CD4-positive, alpha-beta T cell (primary cell): Measurements from ENCODE around the gene CEPT1. TPM values are rescaled to one million over a fixed set of nuclear protein-coding genes. Genes with fewer than 3 reads are reported as not detected.
A peak's percentile ranks its signal among the peaks of the same experiment; 100 is the strongest.

Source experiments
- ATAC-seq: fragments of 200-7000 bp; cut with Tn5 transposase; one replicate; pipeline ENCODE4 v1.10.0; 2022; ENCODE audit warnings: mild to moderate bottlenecking; ENCODE audit not compliant: poor library complexity
- CTCF ChIA-PET: fragments of 350-600 bp; sonication (Branson Sonifier 250); formaldehyde crosslinking; loops from one replicate; lab custom pipeline; 2021; ENCODE audit warnings: antibody characterized with exemption, inconsistent platforms; lab: Charles Lee
- POLR2A ChIA-PET: fragments of 350-600 bp; sonication (Branson Sonifier 250); formaldehyde crosslinking; loops from one replicate; lab custom pipeline; 2021; ENCODE audit warnings: antibody characterized with exemption, inconsistent platforms; lab: Charles Lee
- DNase-seq, 14 experiments: peaks; one replicate each; pipeline ENCODE4 v3.0.0-alpha.2; 2013 to 2020; ENCODE audit warnings: mixed read lengths in 2 of 14
- H3K27ac ChIP-seq, 2 donors: one replicate each; pipeline versions ENCODE4 v1.5.1 to v1.7.0; 2013; ENCODE audit warnings: low read length in 2 of 2, low read depth in 1 of 2, mild to moderate bottlenecking in 1 of 2
- H3K27me3 ChIP-seq, 2 experiments: 1 replicate in 1 of 2; 2 replicates in 1 of 2; pipeline versions ENCODE4 v1.6.1 to v1.7.0; 2013; ENCODE audit warnings: low read length in 2 of 2, control low read depth in 1 of 2, mild to moderate bottlenecking in 1 of 2, moderate library complexity in 1 of 2; ENCODE audit not compliant: insufficient read depth in 2 of 2, control insufficient read depth in 1 of 2
- H3K36me3 ChIP-seq: one replicate; pipeline ENCODE4 v1.6.1; 2013; ENCODE audit warnings: low read length, control low read depth; ENCODE audit not compliant: insufficient read depth
- H3K4me1 ChIP-seq: one replicate; pipeline ENCODE4 v1.6.1; 2013; ENCODE audit warnings: low read length, control low read depth; ENCODE audit not compliant: insufficient read depth
- H3K4me3 ChIP-seq: one replicate; pipeline ENCODE4 v1.5.1; 2013; ENCODE audit warnings: mild to moderate bottlenecking, low read length, moderate library complexity
- H3K9me3 ChIP-seq, 2 experiments: 1 replicate in 1 of 2; 2 replicates in 1 of 2; pipeline versions ENCODE4 v1.6.1 to v1.7.0; 2013; ENCODE audit warnings: low read length in 2 of 2, mild to moderate bottlenecking in 2 of 2, control low read depth in 1 of 2, moderate library complexity in 1 of 2; ENCODE audit not compliant: control insufficient read depth in 1 of 2, insufficient read depth in 1 of 2
- H3K27ac Mint-ChIP-seq: one replicate; pipeline ENCODE4 v1.8.0; 2020; ENCODE audit warnings: mixed read lengths
- H3K27me3 Mint-ChIP-seq: one replicate; pipeline ENCODE4 v1.8.0; 2021; ENCODE audit warnings: mixed read lengths
- H3K36me3 Mint-ChIP-seq: one replicate; pipeline ENCODE4 v1.8.0; 2021; ENCODE audit warnings: low read depth, mixed read lengths
- H3K4me1 Mint-ChIP-seq: one replicate; pipeline ENCODE4 v1.8.0; 2021; ENCODE audit warnings: low read depth, mixed read lengths
- H3K4me3 Mint-ChIP-seq: one replicate; pipeline ENCODE4 v1.8.0; 2020; ENCODE audit warnings: mild to moderate bottlenecking, mixed read lengths
- H3K9me3 Mint-ChIP-seq: one replicate; pipeline ENCODE4 v1.8.0; 2020; ENCODE audit warnings: mixed read lengths
- CTCF ChIP-seq: fragments of 200-600 bp; IDR thresholded peaks from one replicate; pipeline ENCODE4 v1.8.0; 2022; ENCODE audit warnings: antibody characterized with exemption, mild to moderate bottlenecking
- intact Hi-C, 2 experiments: fragments of 100-400 bp; cut with DNase I in 1 of 2; cut with micrococcal nuclease in 1 of 2; formaldehyde crosslinking; loops; one replicate each; pipeline versions ENCODE4 v1.15.1 to v1.9.0; 2023 to 2025; cut with DNase I, micrococcal nuclease
- total RNA-seq, 174 experiments: library from RNA in 2 of 174; stranded (reverse) in 2 of 174; gene quantifications; one replicate each; pipeline ENCODE4 v1.2.3 and lab custom pipeline; 2021 to 2026

The CEPT1 gene
- total RNA-seq, 2 experiments from 2014 or later, result 25.0 to 27.2 TPM

- intact Hi-C loops, result no loop called here
- POLR2A ChIA-PET, result interaction anchor here (0.9 to 1.0 kb wide), 2 partner anchors 12 to 28 kb away, joined by 4 read pairs; no protein-coding TSS in a partner anchor
Measured at GRCh38 chr1:111164151-111164550, 24.1 kb downstream of the CEPT1 start.

DNA sequence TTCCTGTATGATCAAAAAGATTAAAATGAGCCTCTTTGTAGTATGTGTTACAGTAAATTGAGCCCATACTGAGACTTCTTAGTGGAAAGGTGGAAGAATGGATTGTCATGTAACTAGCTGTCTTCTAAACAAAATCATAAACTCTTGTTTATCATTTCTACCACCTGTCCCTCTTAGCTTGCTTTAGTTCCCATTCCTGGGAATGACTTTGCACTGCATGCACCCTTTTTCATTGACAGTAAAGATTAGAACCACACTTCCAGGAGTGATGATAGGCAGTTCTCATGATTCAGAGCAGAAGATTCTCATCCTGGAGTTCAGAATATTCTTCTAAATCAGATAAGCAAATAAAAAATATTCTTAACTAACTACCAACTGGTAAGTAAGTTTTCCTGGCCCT lies 32.4 kb downstream of the CEPT1 start:
- no peak for TF ChIP-seq CTCF
- Mint-ChIP-seq H3K4me3 (no peak overlapping the region), H3K27ac (peak overlapping the region; percentile 80), H3K9me3 (no peaks in the 10 kb centered on the region), H3K4me1 (peaks cover 60% of the 10 kb centered on the region), H3K36me3 (peaks cover 90% of the 10 kb centered on the region), H3K27me3 (no peaks in the 10 kb centered on the region)
- DNase-seq (no peak), ATAC-seq (no peak)
- ChIA-PET CTCF (no interaction called here), POLR2A (interaction anchor here (1.2 to 2.8 kb wide), 3 partner anchors 11 to 16 kb away, joined by 3 to 8 read pairs (median 3); no protein-coding TSS in a partner anchor)
- intact Hi-C loops, result no loop called here
- no peaks in the 10 kb centered on the region for H3K9me3 ChIP-seq
- H3K27ac ChIP-seq, result no peak overlapping the region
- H3K4me3 ChIP-seq, result no peak overlapping the region
- H3K27me3 ChIP-seq, result no peaks in the 10 kb centered on the region
- no peaks in the 10 kb centered on the region for H3K4me1 ChIP-seq
- peaks cover 62% of the 10 kb centered on the region for H3K36me3 ChIP-seq

More at GRCh38 chr1:111164151-111164550, 24.1 kb downstream of the CEPT1 start:
- H3K4me1 Mint-ChIP-seq, result peaks cover 34% of the 10 kb centered on the region
- H3K9me3 ChIP-seq, result no peaks in the 10 kb centered on the region
- no peak overlapping the region for H3K27ac Mint-ChIP-seq
- H3K36me3 ChIP-seq, result peaks cover 56% of the 10 kb centered on the region
- CTCF ChIA-PET, result no interaction called here
- TF ChIP-seq CTCF, result no peak
- H3K4me3 ChIP-seq, result no peak overlapping the region
- H3K27me3 Mint-ChIP-seq, result no peaks in the 10 kb centered on the region
- H3K36me3 Mint-ChIP-seq, result peaks cover 77% of the 10 kb centered on the region
- no peak overlapping the region for H3K4me3 Mint-ChIP-seq
- H3K27me3 ChIP-seq, result no peaks in the 10 kb centered on the region
- no peak overlapping the region for H3K27ac ChIP-seq
- no peaks in the 10 kb centered on the region for H3K4me1 ChIP-seq
- no peak for DNase-seq
- H3K9me3 Mint-ChIP-seq, result no peaks in the 10 kb centered on the region
- no peak for ATAC-seq

GRCh38 chr1:111174070-111174469 lies 34.0 kb downstream of the CEPT1 start:
- intact Hi-C loops, result no loop called here
- ATAC-seq (no peak), DNase-seq (no peak)
- Histone ChIP-seq H3K9me3 (no peaks in the 10 kb centered on the region), H3K27ac (no peak overlapping the region), H3K27me3 (no peaks in the 10 kb centered on the region), H3K4me3 (no peak overlapping the region), H3K36me3 (peaks cover 54% of the 10 kb centered on the region), H3K4me1 (no peaks in the 10 kb centered on the region)
- H3K36me3 Mint-ChIP-seq, result peaks cover 86% of the 10 kb centered on the region
- no peak overlapping the region for H3K4me3 Mint-ChIP-seq
- TF ChIP-seq CTCF, result no peak
- H3K9me3 Mint-ChIP-seq, result no peaks in the 10 kb centered on the region
- H3K4me1 Mint-ChIP-seq, result peaks cover 75% of the 10 kb centered on the region
- H3K27ac Mint-ChIP-seq, result peak overlapping the region; percentile 6
- no peaks in the 10 kb centered on the region for H3K27me3 Mint-ChIP-seq
- ChIA-PET POLR2A (interaction anchor here (1.7 to 2.8 kb wide), 2 partner anchors 9 to 14 kb away, joined by 8 read pairs; no protein-coding TSS in a partner anchor), CTCF (no interaction called here)
